Activated B cell treated with CpG ODN at 0.5 μM for 24 hours (primary cell): ENCODE data around the gene RRAS. TPM values are rescaled to one million over a fixed set of nuclear protein-coding genes. Genes with fewer than 3 reads are reported as not detected.

Experiments used
- ATAC-seq: fragments of 200-7000 bp; cut with Tn5 transposase; one replicate; pipeline ENCODE4 v1.10.0; 2021; ENCODE audit warnings: low read depth, mild to moderate bottlenecking, moderate library complexity
- CTCF ChIA-PET: fragments of 350-600 bp; sonication (Branson Sonifier 250); formaldehyde crosslinking; loops from one replicate; lab custom pipeline; 2021; ENCODE audit warnings: antibody characterized with exemption; lab: Charles Lee
- POLR2A ChIA-PET: fragments of 350-600 bp; sonication (Branson Sonifier 250); formaldehyde crosslinking; loops from one replicate; lab custom pipeline; 2021; ENCODE audit warnings: antibody characterized with exemption; lab: Charles Lee
- DNase-seq: peaks from one replicate; pipeline ENCODE4 v3.0.0; 2022
- H3K27ac Mint-ChIP-seq: one replicate; pipeline ENCODE4 v1.8.0; 2020; ENCODE audit warnings: mixed read lengths
- H3K27me3 Mint-ChIP-seq: one replicate; pipeline ENCODE4 v1.8.0; 2021; ENCODE audit warnings: mixed read lengths
- H3K36me3 Mint-ChIP-seq: one replicate; pipeline ENCODE4 v1.8.0; 2021; ENCODE audit warnings: low read depth, mixed read lengths
- H3K4me1 Mint-ChIP-seq: one replicate; pipeline ENCODE4 v1.8.0; 2021; ENCODE audit warnings: mixed read lengths
- H3K4me3 Mint-ChIP-seq: one replicate; pipeline ENCODE4 v1.8.0; 2020; ENCODE audit warnings: mild to moderate bottlenecking, mixed read lengths
- H3K9me3 Mint-ChIP-seq: one replicate; pipeline ENCODE4 v1.8.0; 2020; ENCODE audit warnings: mixed read lengths
- CTCF ChIP-seq: fragments of 200-600 bp; IDR thresholded peaks from one replicate; pipeline ENCODE4 v1.8.0; 2022; ENCODE audit warnings: antibody characterized with exemption, mild to moderate bottlenecking
- intact Hi-C: fragments of 100-400 bp; cut with micrococcal nuclease; formaldehyde crosslinking; loops from one replicate; pipeline ENCODE4 v1.15.1; 2024
- total RNA-seq: library from RNA; stranded (reverse); gene quantifications from 2 replicates; pipeline ENCODE4 v1.2.3, GENCODE V29; 2022

RRAS gene
- total RNA-seq, 1 donor from 2014 or later = 5.1 TPM

- intact Hi-C loops = no loop called here
- H3K4me3 Mint-ChIP-seq = no peak overlapping the region
- H3K27ac Mint-ChIP-seq = no peak overlapping the region
- DNase-seq = no peak
- ATAC-seq = no peak
- ChIA-PET CTCF (no interaction called here), POLR2A (interaction anchor here (1.3 to 1.5 kb wide), 2 partner anchors 44 to 82 kb away, joined by 4 to 5 read pairs; partner anchors contain the start of gene RRAS)
- H3K36me3 Mint-ChIP-seq = peaks cover 45% of the 10 kb centered on the region
- peaks cover 32% of the 10 kb centered on the region for H3K4me1 Mint-ChIP-seq
- H3K27me3 Mint-ChIP-seq = no peaks in the 10 kb centered on the region
- TF ChIP-seq CTCF = no peak
- H3K9me3 Mint-ChIP-seq = no peaks in the 10 kb centered on the region
Observed at GRCh38 chr19:49596407-49596806, 43.5 kb downstream of the RRAS start.

DNA sequence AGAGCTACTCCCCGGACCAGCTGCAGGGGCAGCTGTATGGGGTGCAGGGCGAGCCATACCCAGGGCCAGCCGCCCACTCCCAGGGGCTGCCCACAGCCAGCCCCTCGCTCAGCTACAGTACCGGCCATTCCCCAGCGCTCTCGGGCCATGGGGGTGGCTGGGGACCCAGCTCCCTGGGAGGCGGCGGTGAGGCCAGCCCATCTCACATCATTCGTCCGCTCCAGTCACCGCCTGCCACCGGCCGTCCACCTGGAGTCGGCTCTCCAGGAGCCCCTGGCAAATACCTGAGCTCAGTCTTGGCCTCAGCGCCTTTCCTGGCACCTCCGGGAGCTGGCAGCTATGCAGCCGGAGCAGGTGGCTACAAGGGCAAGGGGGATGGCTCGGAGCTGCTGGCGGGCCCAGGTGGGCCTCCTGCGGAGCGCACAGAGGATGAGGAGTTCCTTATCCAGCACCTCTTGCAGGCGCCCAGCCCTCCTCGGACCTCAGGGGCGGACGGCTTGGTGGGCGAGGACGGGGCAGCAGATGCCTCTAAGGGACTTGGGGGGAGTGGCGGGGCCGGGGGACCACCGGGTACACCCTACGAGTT lies 44.0 kb downstream of the RRAS start:
- Mint-ChIP-seq H3K27ac (no peak overlapping the region), H3K4me3 (no peak overlapping the region), H3K36me3 (peaks cover 40% of the 10 kb centered on the region), H3K4me1 (peaks cover 32% of the 10 kb centered on the region), H3K27me3 (no peaks in the 10 kb centered on the region), H3K9me3 (no peaks in the 10 kb centered on the region)
- CTCF ChIA-PET = no interaction called here
- no peak for ATAC-seq
- no peak for TF ChIP-seq CTCF
- POLR2A ChIA-PET = interaction anchor here (0.5 to 1.5 kb wide), 4 partner anchors 45 to 665 kb away, joined by 3 to 5 read pairs (median 4); partner anchors contain the start of gene RRAS
- no peak for DNase-seq
- intact Hi-C loops = no loop called here

DNA sequence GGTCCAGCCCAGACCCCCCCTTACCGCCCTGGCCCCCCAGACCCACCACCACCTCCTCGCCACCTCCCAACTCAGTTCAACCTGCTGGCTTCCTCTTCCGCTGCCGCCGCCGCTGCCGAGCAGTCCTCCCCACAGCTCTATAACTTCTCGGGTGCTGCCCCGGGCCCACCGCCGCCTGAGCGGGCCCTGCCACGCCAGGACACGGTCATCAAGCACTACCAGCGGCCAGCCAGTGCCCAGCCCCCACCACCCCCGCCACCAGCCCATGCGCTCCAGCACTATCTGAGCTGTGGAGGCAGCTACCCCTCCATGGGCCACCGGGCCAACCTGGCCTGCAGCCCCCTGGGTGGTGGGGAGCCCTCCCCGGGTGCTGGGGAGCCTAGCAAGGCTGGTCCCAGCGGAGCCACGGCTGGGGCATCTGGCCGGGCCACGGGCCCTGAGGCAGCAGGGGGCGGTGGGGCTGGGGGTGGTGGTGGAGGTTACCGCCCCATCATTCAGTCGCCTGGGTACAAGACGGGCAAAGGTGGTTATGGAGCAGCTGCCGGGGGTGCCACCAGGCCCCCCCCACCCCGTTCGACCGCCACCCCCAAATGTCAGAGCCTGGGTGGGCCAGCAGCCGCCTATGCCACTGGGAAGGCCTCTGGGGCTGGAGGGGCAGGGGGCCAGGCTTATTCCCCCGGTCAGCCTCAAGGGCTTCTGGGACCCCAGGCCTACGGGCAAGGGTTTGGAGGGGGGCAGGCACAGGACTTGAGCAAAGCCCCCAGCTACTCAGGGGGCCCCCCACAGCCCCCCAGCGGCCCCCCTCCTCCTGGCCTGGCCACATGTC lies 44.7 kb downstream of the RRAS start:
- intact Hi-C loops = loop anchor here (5.0 kb wide), 4 partner anchors 98 to 958 kb away; partner anchors contain the start of genes AKT1S1, DBP, RPS11 and TBC1D17
- ATAC-seq = no peak
- no peaks in the 10 kb centered on the region for H3K27me3 Mint-ChIP-seq
- ChIA-PET POLR2A (interaction anchor here (0.5 to 1.5 kb wide), 6 partner anchors 45 to 664 kb away, joined by 3 to 5 read pairs (median 3); partner anchors contain the start of gene RRAS), CTCF (no interaction called here)
- no peak overlapping the region for H3K4me3 Mint-ChIP-seq
- no peak for TF ChIP-seq CTCF
- H3K36me3 Mint-ChIP-seq = peaks cover 38% of the 10 kb centered on the region
- H3K27ac Mint-ChIP-seq = no peak overlapping the region
- H3K9me3 Mint-ChIP-seq = no peaks in the 10 kb centered on the region
- no peak for DNase-seq
- peaks cover 32% of the 10 kb centered on the region for H3K4me1 Mint-ChIP-seq

DNA sequence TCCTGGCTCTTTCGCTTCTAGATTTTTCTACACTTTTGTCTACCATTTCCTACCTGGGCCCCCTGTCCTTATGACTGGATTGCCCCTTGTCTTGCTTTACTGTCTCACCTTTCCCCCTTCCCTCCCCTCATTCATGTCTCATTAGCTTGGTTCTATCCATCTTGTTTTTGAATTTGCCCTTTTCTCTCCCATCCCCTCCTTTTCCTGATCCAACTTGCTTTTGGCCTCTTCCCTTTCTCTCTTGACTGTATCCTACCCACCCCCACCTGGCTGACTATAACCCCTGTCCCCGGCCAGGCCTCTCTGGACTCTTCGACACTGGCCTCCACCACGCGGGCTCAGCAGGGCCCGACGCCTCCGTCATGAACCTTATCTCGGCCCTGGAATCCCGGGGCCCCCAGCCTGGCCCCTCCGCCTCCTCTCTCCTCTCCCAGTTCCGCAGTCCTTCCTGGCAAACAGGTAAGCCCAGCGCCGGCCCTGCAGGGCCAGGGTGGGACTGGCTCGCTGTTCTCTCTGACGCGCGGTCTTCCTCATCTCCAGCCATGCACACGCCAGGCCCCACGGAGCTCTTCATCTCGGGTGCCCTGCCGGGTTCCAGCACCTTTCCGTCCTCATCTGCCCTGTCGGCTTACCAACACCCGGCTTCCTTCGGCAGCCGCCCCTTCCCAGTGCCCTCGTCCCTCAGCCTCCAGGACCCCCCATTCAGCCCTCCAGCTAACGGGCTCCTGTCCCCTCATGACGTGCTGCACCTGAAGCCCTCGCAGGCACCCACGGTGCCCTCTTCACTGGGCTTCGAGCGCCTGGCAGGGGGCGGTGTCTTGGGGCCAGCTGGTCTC lies 45.6 kb downstream of the RRAS start:
- no peak for TF ChIP-seq CTCF
- intact Hi-C loops = loop anchor here (5.0 kb wide), 4 partner anchors 97 to 957 kb away; partner anchors contain the start of genes AKT1S1, DBP, RPS11 and TBC1D17
- no peak for ATAC-seq
- H3K4me1 Mint-ChIP-seq = peaks cover 32% of the 10 kb centered on the region
- CTCF ChIA-PET = no interaction called here
- no peaks in the 10 kb centered on the region for H3K27me3 Mint-ChIP-seq
- H3K9me3 Mint-ChIP-seq = no peaks in the 10 kb centered on the region
- POLR2A ChIA-PET = interaction anchor here (0.5 to 6.5 kb wide), 3 partner anchors 15 to 106 kb away, joined by 3 to 106 read pairs (median 5); partner anchors contain the start of genes NOSIP, PRRG2 and SCAF1
- H3K4me3 Mint-ChIP-seq = peak overlapping the region; percentile 85
- no peak for DNase-seq
- peaks cover 31% of the 10 kb centered on the region for H3K36me3 Mint-ChIP-seq
- peak overlapping the region; percentile 87 for H3K27ac Mint-ChIP-seq
